ENCODE data around the gene GALNT9. TPM values are rescaled to one million over a fixed set of nuclear protein-coding genes. Genes with fewer than 3 reads are reported as not detected.

Gene GALNT9
- total and polyA plus RNA-seq, 12 donors: 0.01 to 0.19 TPM; not detected in 10

DNA sequence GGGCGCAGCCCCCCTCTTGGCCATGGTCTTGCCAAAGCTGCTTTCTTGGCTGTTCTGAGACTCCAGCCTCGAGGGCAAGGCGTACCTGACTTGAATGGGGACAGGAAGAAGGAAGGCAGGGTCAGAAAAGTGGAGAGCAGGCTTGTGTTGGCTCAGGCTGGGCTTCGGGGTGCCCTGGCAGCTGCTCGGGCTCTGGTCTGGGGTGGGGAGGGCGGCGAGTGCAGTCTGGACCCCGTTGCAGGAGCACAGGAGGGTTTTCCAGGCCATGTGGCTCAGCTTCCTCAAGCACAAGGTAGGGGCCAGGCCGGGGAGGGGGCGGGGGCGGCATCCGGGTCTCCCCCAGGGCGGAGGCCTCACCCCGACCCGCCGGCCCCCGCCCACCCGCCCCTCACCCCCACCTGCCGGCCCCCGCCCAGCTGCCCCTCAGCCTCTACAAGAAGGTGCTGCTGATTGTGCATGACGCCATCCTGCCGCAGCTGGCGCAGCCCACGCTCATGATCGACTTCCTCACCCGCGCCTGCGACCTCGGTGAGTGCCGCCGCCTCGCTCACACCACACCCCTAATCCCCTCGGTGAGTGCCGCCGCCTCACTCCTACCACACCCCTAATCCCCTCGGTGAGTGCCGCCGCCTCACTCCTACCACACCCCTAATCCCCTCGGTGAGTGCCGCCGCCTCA lies 180.9 kb downstream of the GALNT9 start:
- intact Hi-C loops (cut with DNase I): no loop called here
- no peaks in the 10 kb centered on the region for H3K27me3 ChIP-seq
- TF ChIP-seq, protein P1, sequence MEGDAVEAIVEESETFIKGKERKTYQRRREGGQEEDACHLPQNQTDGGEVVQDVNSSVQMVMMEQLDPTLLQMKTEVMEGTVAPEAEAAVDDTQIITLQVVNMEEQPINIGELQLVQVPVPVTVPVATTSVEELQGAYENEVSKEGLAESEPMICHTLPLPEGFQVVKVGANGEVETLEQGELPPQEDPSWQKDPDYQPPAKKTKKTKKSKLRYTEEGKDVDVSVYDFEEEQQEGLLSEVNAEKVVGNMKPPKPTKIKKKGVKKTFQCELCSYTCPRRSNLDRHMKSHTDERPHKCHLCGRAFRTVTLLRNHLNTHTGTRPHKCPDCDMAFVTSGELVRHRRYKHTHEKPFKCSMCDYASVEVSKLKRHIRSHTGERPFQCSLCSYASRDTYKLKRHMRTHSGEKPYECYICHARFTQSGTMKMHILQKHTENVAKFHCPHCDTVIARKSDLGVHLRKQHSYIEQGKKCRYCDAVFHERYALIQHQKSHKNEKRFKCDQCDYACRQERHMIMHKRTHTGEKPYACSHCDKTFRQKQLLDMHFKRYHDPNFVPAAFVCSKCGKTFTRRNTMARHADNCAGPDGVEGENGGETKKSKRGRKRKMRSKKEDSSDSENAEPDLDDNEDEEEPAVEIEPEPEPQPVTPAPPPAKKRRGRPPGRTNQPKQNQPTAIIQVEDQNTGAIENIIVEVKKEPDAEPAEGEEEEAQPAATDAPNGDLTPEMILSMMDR (IDR thresholded peaks at IDR 0.05): no peak
- H3K27ac ChIP-seq: no peak overlapping the region
- peaks cover 0 to 49% (median 0%) of the 10 kb centered on the region in 9 donors for H3K36me3 ChIP-seq
- H3K9me3 ChIP-seq: no peaks in the 10 kb centered on the region
- ATAC-seq: no peak
- 92% methylated on average over 25 to 34 of the region's 41 CpGs for WGBS, 2 donors
- no peak overlapping the region for H3K4me3 ChIP-seq
- H3K4me1 ChIP-seq: peaks cover 5 to 14% (median 10%) of the 10 kb centered on the region in 9 donors
- DNase-seq: no peak

DNA sequence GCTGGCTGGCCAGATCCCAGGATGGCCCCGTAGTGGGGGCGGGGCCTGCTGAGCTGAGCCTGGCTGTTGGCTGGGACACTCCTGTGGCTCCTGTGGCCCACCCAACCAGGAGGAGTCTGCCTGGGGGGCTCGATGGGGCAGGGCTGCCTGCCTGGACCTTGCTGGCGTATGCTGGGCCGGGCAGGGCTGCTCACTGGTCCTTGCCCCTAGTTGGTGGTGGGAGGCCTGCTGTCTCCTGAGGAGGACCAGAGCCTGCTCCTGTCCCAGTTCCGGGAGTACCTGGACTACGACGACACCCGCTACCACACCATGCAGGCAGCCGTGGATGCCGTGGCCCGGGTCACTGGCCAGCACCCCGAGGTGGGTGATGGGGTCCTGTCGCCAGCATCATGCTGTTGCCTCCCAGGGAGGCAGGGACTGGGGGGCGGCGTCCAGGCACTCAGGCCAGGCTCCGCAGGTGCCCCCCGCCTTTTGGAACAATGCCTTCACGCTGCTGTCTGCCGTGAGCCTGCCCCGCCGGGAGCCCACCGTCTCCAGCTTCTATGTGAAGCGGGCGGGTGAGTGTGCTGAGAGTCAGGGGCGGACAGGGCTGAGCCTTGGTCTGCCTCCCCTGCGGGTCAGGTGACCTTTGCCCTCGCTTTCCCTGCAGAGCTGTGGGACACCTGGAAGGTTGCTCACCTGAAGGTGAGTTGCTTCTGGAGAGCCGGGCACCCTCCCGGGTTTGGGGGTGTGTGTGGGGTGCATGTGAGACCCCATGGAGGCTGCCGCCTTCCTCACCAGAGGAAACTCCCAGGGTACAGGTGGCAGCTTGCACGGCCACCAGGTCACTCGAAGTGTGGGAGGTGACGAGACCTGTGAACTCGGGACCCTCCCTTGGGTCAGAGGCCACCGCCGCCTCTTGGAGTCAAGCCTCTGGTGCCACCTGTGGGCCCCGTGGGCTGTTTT lies 181.7 kb downstream of the GALNT9 start:
- Histone ChIP-seq H3K4me1 (peaks cover 10 to 22% (median 19%) of the 10 kb centered on the region in 9 donors), H3K36me3 (peaks cover 0 to 49% (median 0%) of the 10 kb centered on the region in 9 donors), H3K9me3 (no peaks in the 10 kb centered on the region), H3K27ac (no peak overlapping the region), H3K27me3 (no peaks in the 10 kb centered on the region), H3K4me3 (no peak overlapping the region)
- 93 to 94% methylated on average over 38 of the region's 38 CpGs for WGBS, 2 donors
- ATAC-seq (no peak), DNase-seq (no peak)
- TF ChIP-seq, protein P1 (IDR thresholded peaks at IDR 0.05): no peak
- intact Hi-C loops (cut with DNase I): no loop called here

DNA sequence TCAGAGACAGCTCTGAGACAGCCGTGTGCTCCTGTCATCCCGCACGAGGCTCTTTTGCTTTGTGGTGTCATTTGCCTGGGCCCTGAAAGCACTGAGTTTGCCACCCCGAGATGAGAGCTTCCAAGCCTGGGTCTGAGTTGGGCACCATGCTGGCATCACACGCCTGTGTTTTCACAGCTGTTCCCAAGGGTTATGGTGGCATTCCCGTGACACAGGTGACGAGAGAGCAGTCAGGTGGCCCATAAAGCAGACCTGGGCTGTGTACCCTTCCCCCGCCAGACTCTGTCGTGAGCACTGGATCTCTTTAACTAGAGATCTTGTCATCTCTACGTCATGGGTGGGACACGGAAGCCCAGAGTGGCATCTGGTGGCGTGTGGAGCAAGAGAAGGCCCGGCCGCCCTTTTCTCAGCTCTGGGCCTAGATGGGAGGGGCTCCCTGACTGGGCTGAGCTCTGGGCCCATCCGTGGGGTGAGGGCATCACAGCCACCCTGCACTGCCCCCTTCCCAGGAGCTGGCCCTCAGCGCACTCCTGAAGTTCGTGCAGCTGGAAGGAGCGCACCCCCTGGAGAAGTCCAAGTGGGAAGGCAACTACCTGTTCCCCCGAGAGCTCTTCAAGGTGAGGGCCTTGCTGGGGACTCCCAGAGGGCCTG lies 182.5 kb downstream of the GALNT9 start:
- Histone ChIP-seq H3K27me3 (no peaks in the 10 kb centered on the region), H3K4me3 (no peak overlapping the region), H3K4me1 (peaks cover 12 to 29% (median 23%) of the 10 kb centered on the region in 9 donors), H3K27ac (no peak overlapping the region), H3K9me3 (no peaks in the 10 kb centered on the region), H3K36me3 (peaks cover 0 to 51% (median under 1%) of the 10 kb centered on the region in 9 donors)
- ATAC-seq (no peak), DNase-seq (no peak)
- WGBS, 2 donors: 93 to 94% methylated on average over 19 of the region's 19 CpGs
- TF ChIP-seq, protein P1 (IDR thresholded peaks at IDR 0.05): no peak
- intact Hi-C loops (cut with DNase I): no loop called here

Other genes starting within 250 kb of the GALNT9 start
- gene DDX51, start 185.3 kb downstream of the GALNT9 start, total RNA-seq: 10 to 100 TPM in 2 of 10 donors, 1 to 10 TPM in 8; 7.2 to 11.1 (median 8.6) TPM
- gene DDX51, start 185.3 kb downstream of the GALNT9 start, polyA plus RNA-seq: 10 to 100 TPM; 12.4 to 19.9 TPM
- 10 to 100 TPM in 3 of 10 donors, 1 to 10 TPM in 7; 7.4 to 13.8 (median 9.0) TPM for gene NOC4L, start 185.1 kb downstream of the GALNT9 start, total RNA-seq
- gene NOC4L, start 185.1 kb downstream of the GALNT9 start, polyA plus RNA-seq: 10 to 100 TPM; 20.8 to 22.2 TPM
- 10 to 100 TPM; 42.3 to 90.6 (median 48.0) TPM for gene FBRSL1, start 160.6 kb upstream of the GALNT9 start, total RNA-seq
- 10 to 100 TPM; 28.1 to 39.9 TPM for gene FBRSL1, start 160.6 kb upstream of the GALNT9 start, polyA plus RNA-seq

Measured in heart right ventricle (tissue), 16 donors.